HepG2 (cell line): ENCODE measurements around the gene VAV2. TPM values are rescaled to one million over a fixed set of nuclear protein-coding genes. Genes with fewer than 3 reads are reported as not detected.
"Not testable (repeated sequence)": the region's sequence is repeated elsewhere in the genome, so short reads cannot be mapped to it uniquely, and the experiment has no call there.

Experiments
- ATAC-seq: fragments of 200-7000 bp; cut with Tn5 transposase; 3 replicates; pipeline ENCODE4 v1.9.1; 2020; ENCODE audit warnings: mild to moderate bottlenecking, moderate library complexity
- BruUV-seq: library from RNA; stranded (reverse); fragments of 400-500 nt; replicated peaks from 2 replicates; lab custom pipeline; 2021; lab: Mats Ljungman, UMichigan
- CTCF ChIA-PET: fragments of 300-600 bp; formaldehyde crosslinking; extraction: SDS; loops from one replicate; lab custom pipeline; 2021; ENCODE audit warnings: low total read pairs, inconsistent platforms, low intra/inter-chr PET ratio; lab: Yijun Ruan, JAX
- POLR2A ChIA-PET: fragments of 350-600 bp; sonication (Branson Sonifier 250); formaldehyde crosslinking; loops from one replicate; lab custom pipeline; 2020; ENCODE audit warnings: antibody characterized with exemption, inconsistent platforms; lab: Yijun Ruan, JAX
- DNase-seq: peaks from one replicate; pipeline ENCODE4 v3.0.0-alpha.2; 2015; ENCODE audit warnings: low spot score
- FAIRE-seq: peaks from 3 replicates; lab custom pipeline; 2011; peaks lifted over from hg19 to GRCh38; lab: Jason Lieb, UNC
- H2AFZ ChIP-seq: one replicate; pipeline ENCODE4 v1.6.1; 2011; ENCODE audit warnings: low read length, inconsistent platforms
- H3K27ac ChIP-seq: fragments of 300-600 bp; 3 replicates; pipeline ENCODE4 v1.8.0; 2011; ENCODE audit warnings: mixed run types, mild to moderate bottlenecking, mixed read lengths, low read length, inconsistent platforms; ENCODE audit not compliant: insufficient read depth; ENCODE audit errors: extremely low read length
- H3K27me3 ChIP-seq, 2 experiments: fragments of 200-600 bp in 1 of 2; 2 replicates in 1 of 2; 3 replicates in 1 of 2; pipeline versions ENCODE4 v1.6.0 to v1.8.0; 2011; ENCODE audit warnings: low read length in 2 of 2, mild to moderate bottlenecking in 2 of 2, moderate library complexity in 2 of 2, inconsistent platforms in 1 of 2; ENCODE audit not compliant: insufficient read depth in 2 of 2, control insufficient read depth in 1 of 2
- H3K36me3 ChIP-seq, 2 experiments: fragments of 200-600 bp in 1 of 2; replicated peaks in 1 of 2; 2 replicates in 1 of 2; 3 replicates in 1 of 2; pipeline versions ENCODE4 v1.5.1 to v1.8.0; 2011; ENCODE audit warnings: low read length in 2 of 2, inconsistent platforms in 1 of 2; ENCODE audit not compliant: insufficient read depth in 2 of 2, control insufficient read depth in 1 of 2
- H3K4me1 ChIP-seq: 2 replicates; pipeline ENCODE4 v1.5.1; 2012; ENCODE audit warnings: low read length, inconsistent platforms; ENCODE audit not compliant: insufficient read depth
- H3K4me2 ChIP-seq: 2 replicates; pipeline ENCODE4 v1.6.0; 2011; ENCODE audit warnings: low read depth, low read length, inconsistent platforms
- H3K4me3 ChIP-seq, 3 experiments: fragments of 200-600 bp in 1 of 3; sonication (generic), shearing (Covaris generic) in 1 of 3; replicated peaks in 1 of 3; 2 replicates each; pipeline ENCODE4 v1.5.1; 2011 to 2016; ENCODE audit warnings: low read length in 3 of 3, inconsistent platforms in 2 of 3, low read depth in 2 of 3, mild to moderate bottlenecking in 2 of 3, control low read depth in 1 of 3, mixed read lengths in 1 of 3; ENCODE audit not compliant: insufficient read depth in 1 of 3
- H3K79me2 ChIP-seq: one replicate; pipeline ENCODE4 v1.6.1; 2011; ENCODE audit warnings: low read length, inconsistent platforms; ENCODE audit not compliant: insufficient read depth
- H3K9ac ChIP-seq: 2 replicates; pipeline ENCODE4 v1.6.0; 2011; ENCODE audit warnings: mild to moderate bottlenecking, low read depth, low read length, inconsistent platforms; ENCODE audit not compliant: insufficient read depth
- H3K9me3 ChIP-seq: 2 replicates; pipeline ENCODE4 v1.5.1; 2012; ENCODE audit warnings: mild to moderate bottlenecking, low read length
- H4K20me1 ChIP-seq: 2 replicates; pipeline ENCODE4 v1.6.0; 2011; ENCODE audit warnings: inconsistent platforms, mild to moderate bottlenecking, low read length, moderate library complexity; ENCODE audit not compliant: insufficient read depth
- CHD2 ChIP-seq: IDR thresholded peaks from 2 replicates; pipeline ENCODE4 v1.6.1; 2011; ENCODE audit warnings: low read depth, low read length, improper control_type of control experiment
- EEA1 ChIP-seq: sonication (generic); formaldehyde crosslinking; IDR thresholded peaks from 2 replicates; pipeline ENCODE4 v1.5.1; 2020; ENCODE audit warnings: mild to moderate bottlenecking, missing genetic modification reagents, borderline replicate concordance
- ELF3 ChIP-seq: IDR thresholded peaks from 2 replicates; pipeline ENCODE4 v1.6.1; 2016; ENCODE audit warnings: missing genetic modification reagents, missing compliant biosample characterization
- ETS1 ChIP-seq: sonication (generic); formaldehyde crosslinking; IDR thresholded peaks from 2 replicates; pipeline ENCODE4 v1.4.0; 2020; ENCODE audit warnings: missing genetic modification reagents
- HOXD1 ChIP-seq: sonication (generic); formaldehyde crosslinking; IDR thresholded peaks from 2 replicates; pipeline ENCODE4 v1.5.0; 2020; ENCODE audit warnings: missing genetic modification reagents
- KAT7 ChIP-seq: IDR thresholded peaks from 2 replicates; pipeline ENCODE4 v1.6.1; 2018; ENCODE audit warnings: borderline replicate concordance, missing compliant biosample characterization
- KLF9 ChIP-seq: IDR thresholded peaks from 2 replicates; pipeline ENCODE4 v1.6.1; 2016; ENCODE audit warnings: low read depth
- MTF1 ChIP-seq: sonication (generic); formaldehyde crosslinking; IDR thresholded peaks from 2 replicates; pipeline ENCODE4 v1.5.0; 2020; ENCODE audit warnings: missing genetic modification reagents
- NFKB2 ChIP-seq: sonication (generic); formaldehyde crosslinking; IDR thresholded peaks from 2 replicates; pipeline ENCODE4 v1.4.0; 2020; ENCODE audit warnings: missing genetic modification reagents, borderline replicate concordance
- PAF1 ChIP-seq: IDR thresholded peaks from 2 replicates; pipeline ENCODE4 v1.6.1; 2016; ENCODE audit warnings: missing genetic modification reagents, missing compliant biosample characterization
- PLSCR1 ChIP-seq: sonication (generic); formaldehyde crosslinking; IDR thresholded peaks from 2 replicates; pipeline ENCODE4 v1.5.0; 2020; ENCODE audit warnings: missing genetic modification reagents, mild to moderate bottlenecking, borderline replicate concordance
- TBX3 ChIP-seq: fragments of 450-650 bp; IDR thresholded peaks from 2 replicates; pipeline ENCODE4 v1.6.1; 2017; ENCODE audit warnings: antibody characterized with exemption, mild to moderate bottlenecking, inconsistent platforms, borderline replicate concordance
- ZBTB42 ChIP-seq: sonication (generic); formaldehyde crosslinking; IDR thresholded peaks from 2 replicates; pipeline ENCODE4 v1.5.0; 2020; ENCODE audit warnings: mild to moderate bottlenecking, missing genetic modification reagents
- ZNF383 ChIP-seq: sonication (generic); formaldehyde crosslinking; IDR thresholded peaks from 2 replicates; pipeline ENCODE4 v1.4.0; 2020; ENCODE audit warnings: missing genetic modification reagents, mild to moderate bottlenecking, borderline replicate concordance
- ZNF576 ChIP-seq: sonication (generic); formaldehyde crosslinking; IDR thresholded peaks from 2 replicates; pipeline ENCODE4 v1.4.0; 2020; ENCODE audit warnings: mild to moderate bottlenecking, missing genetic modification reagents
- WGBS: methylation state at CpG from one replicate; pipeline ENCODE4 v1.1.6; 2017; ENCODE audit warnings: low lambda C conversion rate; 5-methylcytosine and 5-hydroxymethylcytosine counted together
- in situ Hi-C: cut with HindIII; loops from 2 replicates; pipeline ENCODE4 v1.10.0; 2017; ENCODE audit warnings: low pct_unique_long_range_greater_than_20kb; ENCODE audit not compliant: extremely low pct_ligation_motif_present
- intact Hi-C: fragments of 100-400 bp; cut with micrococcal nuclease; formaldehyde crosslinking; loops from one replicate; pipeline ENCODE4 v1.10.0; 2022; ENCODE audit not compliant: unreplicated experiment
- polyA plus RNA-seq, 8 experiments: library from polyadenylated mRNA; depleted of rRNA in 3 of 8; stranded (reverse) in 7 of 8; unstranded in 1 of 8; fragments of >200 nt; fragmentation: Illumina TruSeq in 4 of 8; extraction: Trizol in 4 of 8; gene quantifications; 2 replicates each; pipeline versions ENCODE4 v1.2.1 to v1.2.3, GENCODE V29; 2011 to 2016; ENCODE audit warnings: low read depth in 4 of 8, missing spikeins in 1 of 8, mixed read lengths in 1 of 8; ENCODE audit not compliant: insufficient read depth in 1 of 8
- total RNA-seq, 5 experiments: library from RNA; depleted of rRNA; stranded (reverse); fragments of >200 nt; fragmentation: Illumina TruSeq; extraction: Trizol; gene quantifications; 2 replicates each; pipeline ENCODE4 v1.2.3, GENCODE V29; 2016; ENCODE audit warnings: low read depth in 1 of 5

Gene VAV2
- total and polyA plus RNA-seq, 2 of the 13 experiments (the other 11 are each of a cell fraction or from before 2014, with no cell fraction given): 22.5 to 22.9 TPM

- FAIRE-seq (no peak), DNase-seq (no peak), ATAC-seq (no peak)
- Histone ChIP-seq H3K36me3 (peaks cover 2 to 5% of the 10 kb centered on the region in 2 experiments; a peak in 3 of 5 replicates), H3K4me2 (no peak overlapping the region), H3K4me1 (peaks cover 31% of the 10 kb centered on the region), H2AFZ (no peak overlapping the region), H3K27me3 (no peaks in the 10 kb centered on the region), H4K20me1 (peaks cover 53% of the 10 kb centered on the region), H3K4me3 (no peak overlapping the region), H3K27ac (no peak overlapping the region), H3K9ac (no peak overlapping the region), H3K9me3 (no peaks in the 10 kb centered on the region), H3K79me2 (peaks cover 82% of the 10 kb centered on the region)
- TF ChIP-seq KLF9: no peak
- TF ChIP-seq ZNF383 (CRISPR knock-in tag): no peak
- no peak for TF ChIP-seq ETS1
- no peak for TF ChIP-seq MTF1 (CRISPR knock-in tag)
- no peak for TF ChIP-seq ZNF576 (CRISPR knock-in tag)
- TF ChIP-seq TBX3: no peak
- TF ChIP-seq HOXD1 (CRISPR knock-in tag): no peak
- no peak for TF ChIP-seq PAF1 (CRISPR knock-in tag)
- no peak for TF ChIP-seq NFKB2 (CRISPR knock-in tag)
- no peak for TF ChIP-seq EEA1 (CRISPR knock-in tag)
- TF ChIP-seq ZBTB42: no peak
- TF ChIP-seq CHD2: no peak
- no peak for TF ChIP-seq PLSCR1
- no peak for TF ChIP-seq KAT7 (CRISPR knock-in tag)
- TF ChIP-seq ELF3 (CRISPR knock-in tag): no peak
- intact Hi-C loops: no loop called here
- no TSS peak for BruUV-seq
- 100% methylated on average over 1 of the region's 6 CpGs for WGBS
- in situ Hi-C loops: no loop called here
- POLR2A ChIA-PET: no interaction called here
- CTCF ChIA-PET: no interaction called here
Measured at GRCh38 chr9:133958756-133959155, 33.4 kb downstream of the VAV2 start.

- intact Hi-C loops, H3K36me3 ChIP-seq, ATAC-seq, H3K4me2 ChIP-seq, H3K27ac ChIP-seq, in situ Hi-C loops, H3K9ac ChIP-seq, H3K9me3 ChIP-seq, POLR2A ChIA-PET, H3K27me3 ChIP-seq, BruUV-seq, DNase-seq, CTCF ChIA-PET, H2AFZ ChIP-seq, FAIRE-seq, H3K4me3 ChIP-seq: not testable (repeated sequence)
- H3K79me2 ChIP-seq: peaks cover 82% of the 10 kb centered on the region
- peaks cover 51% of the 10 kb centered on the region for H4K20me1 ChIP-seq
- H3K4me1 ChIP-seq: peaks cover 23% of the 10 kb centered on the region
- WGBS: no CpG with 5 or more reads among the region's 7 CpGs
Measured at GRCh38 chr9:133957772-133958171, 34.4 kb downstream of the VAV2 start.
